HCT116 (cell line): ENCODE measurements around the gene ANKRD60. TPM values are rescaled to one million over a fixed set of nuclear protein-coding genes. Genes with fewer than 3 reads are reported as not detected.

Experiments
- ATAC-seq: fragments of 200-7000 bp; cut with Tn5 transposase; 2 replicates; pipeline ENCODE4 v1.9.1; 2020; ENCODE audit warnings: mild to moderate bottlenecking, moderate library complexity
- BruUV-seq: library from RNA; stranded (reverse); fragments of 400-500 nt; replicated peaks from 2 replicates; lab custom pipeline; 2021; lab: Mats Ljungman, UMichigan
- CTCF ChIA-PET: fragments of 300-600 bp; sonication (Branson Sonifier 250); formaldehyde crosslinking; loops from one replicate; lab custom pipeline; 2021; ENCODE audit warnings: antibody characterized with exemption; lab: Charles Lee
- POLR2A ChIA-PET: fragments of 300-600, 350-600 bp; sonication (Branson Sonifier 250); formaldehyde crosslinking; loops from one replicate; lab custom pipeline; 2021; ENCODE audit warnings: antibody characterized with exemption; lab: Charles Lee
- RAD21 ChIA-PET, 2 experiments: fragments of 300-600 bp; sonication (Branson Sonifier 250); formaldehyde crosslinking; loops; one replicate each; lab custom pipeline; 2023; ENCODE audit warnings: low total read pairs in 2 of 2; ENCODE audit not compliant: uncharacterized antibody in 2 of 2, unreplicated experiment in 2 of 2, low non-redundant PET in 1 of 2; lab: Charles Lee
- DNase-seq: peaks from one replicate; pipeline ENCODE4 v3.0.0-alpha.2; 2010; ENCODE audit warnings: low read depth, low spot score
- H2AFZ ChIP-seq: fragments of 200-600 bp; shearing (Covaris generic), sonication (generic); 2 replicates; pipeline ENCODE4 v1.6.1; 2017; ENCODE audit warnings: low read depth, mixed run types, mixed read lengths, antibody characterized with exemption, low read length; ENCODE audit not compliant: poor library complexity, severe bottlenecking
- H3K27ac ChIP-seq: 2 replicates; pipeline ENCODE4 v1.5.1; 2012; ENCODE audit warnings: low read depth, low read length
- H3K27me3 ChIP-seq: fragments of 200-600 bp; sonication (generic); 2 replicates; pipeline ENCODE4 v1.6.1; 2016; ENCODE audit warnings: mixed run types, low read length, mixed read lengths; ENCODE audit not compliant: insufficient read depth
- H3K36me3 ChIP-seq, 2 experiments: fragments of 200-500 bp in 1 of 2; fragments of 200-600 bp in 1 of 2; sonication (Bioruptor generic) in 1 of 2; sonication (generic) in 1 of 2; 2 replicates each; pipeline versions ENCODE4 v1.5.1 to v1.6.1; 2014 to 2016; ENCODE audit warnings: low read length in 2 of 2, inconsistent platforms in 1 of 2, mixed read lengths in 1 of 2, mixed run types in 1 of 2; ENCODE audit not compliant: insufficient read depth in 2 of 2, control insufficient read depth in 1 of 2
- H3K4me1 ChIP-seq, 2 experiments: fragments of 200-600 bp in 1 of 2; sonication (generic) in 1 of 2; 2 replicates each; pipeline versions ENCODE4 v1.5.1 to v1.6.1; 2012 to 2017; ENCODE audit warnings: low read length in 2 of 2, inconsistent platforms in 1 of 2, mild to moderate bottlenecking in 1 of 2, mixed read lengths in 1 of 2, mixed run types in 1 of 2, moderate library complexity in 1 of 2; ENCODE audit not compliant: insufficient read depth in 2 of 2, control insufficient read depth in 1 of 2
- H3K4me2 ChIP-seq: fragments of 200-600 bp; sonication (generic); 2 replicates; pipeline ENCODE4 v1.6.1; 2017; ENCODE audit warnings: mixed run types, low read length, mixed read lengths
- H3K4me3 ChIP-seq, 2 experiments: fragments of 200-600 bp in 1 of 2; sonication (generic) in 1 of 2; replicated peaks in 1 of 2; 2 replicates each; pipeline ENCODE4 v1.5.1; 2011 to 2016; ENCODE audit warnings: low read length in 2 of 2, control low read depth in 1 of 2, low read depth in 1 of 2, mild to moderate bottlenecking in 1 of 2, mixed read lengths in 1 of 2, mixed run types in 1 of 2
- H3K79me2 ChIP-seq: fragments of 200-600 bp; sonication (generic); 2 replicates; pipeline ENCODE4 v1.6.1; 2017; ENCODE audit warnings: mild to moderate bottlenecking, mixed run types, low read length, moderate library complexity, mixed read lengths; ENCODE audit not compliant: insufficient read depth
- H3K9ac ChIP-seq: fragments of 200-600 bp; sonication (generic); 2 replicates; pipeline ENCODE4 v1.6.1; 2016; ENCODE audit warnings: low read length, mixed read lengths
- H3K9me2 ChIP-seq: fragments of 200-600 bp; sonication (generic), shearing (Covaris generic); 2 replicates; pipeline ENCODE4 v1.6.1; 2017; ENCODE audit warnings: mixed run types, mild to moderate bottlenecking, moderate library complexity; ENCODE audit not compliant: insufficient read depth
- H3K9me3 ChIP-seq, 2 experiments: fragments of 200-500 bp in 1 of 2; fragments of 200-600 bp in 1 of 2; sonication (Bioruptor generic) in 1 of 2; sonication (generic) in 1 of 2; 2 replicates each; pipeline ENCODE4 v1.6.1; 2014 to 2017; ENCODE audit warnings: low read length in 2 of 2, mixed read lengths in 2 of 2, inconsistent platforms in 1 of 2, low read depth in 1 of 2, mild to moderate bottlenecking in 1 of 2, mixed run types in 1 of 2, moderate library complexity in 1 of 2; ENCODE audit not compliant: control insufficient read depth in 1 of 2, insufficient read depth in 1 of 2
- H4K20me1 ChIP-seq: fragments of 200-600 bp; sonication (generic), shearing (Covaris generic); 2 replicates; pipeline ENCODE4 v1.6.1; 2017; ENCODE audit warnings: mixed run types, mild to moderate bottlenecking, moderate library complexity; ENCODE audit not compliant: insufficient read depth
- ATF3 ChIP-seq: IDR thresholded peaks from 2 replicates; pipeline ENCODE4 v1.6.1; 2012
- CBX3 ChIP-seq: IDR thresholded peaks from 2 replicates; pipeline ENCODE4 v1.6.1; 2012; ENCODE audit warnings: low read depth
- CEBPB ChIP-seq: IDR thresholded peaks from 2 replicates; pipeline ENCODE4 v1.6.1; 2012; ENCODE audit warnings: low read depth
- ELF1 ChIP-seq: IDR thresholded peaks from 2 replicates; pipeline ENCODE4 v1.6.1; 2012; ENCODE audit warnings: low read depth, borderline replicate concordance
- EZH2 ChIP-seq: fragments of 200-600 bp; sonication (generic); IDR thresholded peaks from 2 replicates; pipeline ENCODE4 v1.6.1; 2017; ENCODE audit warnings: antibody characterized with exemption, mixed run types
- EZH2phosphoT487 ChIP-seq: fragments of 200-600 bp; IDR thresholded peaks from 2 replicates; pipeline ENCODE4 v1.6.1; 2018; ENCODE audit warnings: antibody characterized with exemption, borderline replicate concordance
- FOSL1 ChIP-seq: IDR thresholded peaks from 2 replicates; pipeline ENCODE4 v1.6.1; 2012; ENCODE audit warnings: low read depth
- JUND ChIP-seq: IDR thresholded peaks from 2 replicates; pipeline ENCODE4 v1.6.1; 2012
- POLR2AphosphoS5 ChIP-seq: IDR thresholded peaks from 2 replicates; pipeline ENCODE4 v1.6.1; 2011; ENCODE audit warnings: mild to moderate bottlenecking, low read depth, low read length, moderate library complexity
- RAD21 ChIP-seq: IDR thresholded peaks from 2 replicates; pipeline ENCODE4 v1.6.1; 2012; ENCODE audit warnings: low read depth, mild to moderate bottlenecking
- SP1 ChIP-seq: IDR thresholded peaks from 2 replicates; pipeline ENCODE4 v1.6.1; 2012; ENCODE audit warnings: low read depth
- SRF ChIP-seq: IDR thresholded peaks from 2 replicates; pipeline ENCODE4 v1.6.1; 2012; ENCODE audit warnings: low read depth
- TCF7L2 ChIP-seq: IDR thresholded peaks from 2 replicates; pipeline ENCODE4 v1.7.0; 2011; ENCODE audit warnings: borderline replicate concordance, inconsistent platforms; ENCODE audit not compliant: insufficient read depth, insufficient read length; ENCODE audit errors: extremely low read depth
- YY1 ChIP-seq: IDR thresholded peaks from 2 replicates; pipeline ENCODE4 v1.6.1; 2011; ENCODE audit warnings: low read length, low read depth, moderate library complexity, mild to moderate bottlenecking; ENCODE audit not compliant: insufficient replicate concordance; ENCODE audit errors: extremely low read depth
- ZFX ChIP-seq: fragments of 450-650 bp; IDR thresholded peaks from 2 replicates; pipeline ENCODE4 v1.6.1; 2017
- ZNF274 ChIP-seq: fragments of 200-500 bp; sonication (Bioruptor generic); IDR thresholded peaks from 2 replicates; pipeline ENCODE4 v1.6.1; 2014; ENCODE audit warnings: mild to moderate bottlenecking, low read depth, low read length, inconsistent platforms
- intact Hi-C: fragments of 100-400 bp; cut with micrococcal nuclease; formaldehyde crosslinking; loops from 2 replicates; pipeline ENCODE4 v1.10.0; 2022
- total RNA-seq: library from RNA; stranded (reverse); gene quantifications from one replicate; pipeline ENCODE4 v1.2.1, GENCODE V29; 2021; ENCODE audit not compliant: unreplicated experiment
- TF ChIP-seq, protein P1 (sequence below): IDR thresholded peaks from 2 replicates; pipeline ENCODE4 v1.6.1; 2011; ENCODE audit warnings: mild to moderate bottlenecking, low read length, moderate library complexity; ENCODE audit not compliant: insufficient replicate concordance; ENCODE audit errors: extremely low read depth
- TF ChIP-seq, protein P2 (sequence below): IDR thresholded peaks from 2 replicates; pipeline ENCODE4 v1.6.1; 2012
- TF ChIP-seq, protein P3 (sequence below): IDR thresholded peaks from 2 replicates; pipeline ENCODE4 v1.6.1; 2012; ENCODE audit warnings: low read depth

The ANKRD60 gene
- total RNA-seq, 1 experiment from 2014 or later, result not detected

DNA sequence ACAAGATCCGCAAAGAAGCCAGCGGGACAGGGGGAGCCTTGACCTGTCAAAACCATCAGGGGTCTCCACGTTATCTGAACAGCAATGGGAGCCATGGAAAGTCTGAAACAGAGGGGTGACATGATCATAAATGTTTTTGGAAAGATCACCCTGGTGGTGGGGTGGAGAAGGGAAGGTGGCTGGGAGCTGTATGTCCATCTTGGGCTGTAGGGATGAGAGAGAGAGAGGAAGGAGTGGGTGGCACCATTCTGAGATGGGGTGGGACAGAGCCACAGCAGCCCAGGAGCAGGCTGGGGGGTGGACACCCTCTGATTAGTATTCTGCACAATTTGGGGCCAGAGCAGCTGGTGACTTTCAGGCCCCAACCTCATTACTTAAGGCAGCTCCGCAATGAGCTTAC lies 30.1 kb downstream of the ANKRD60 start:
- no peak for ATAC-seq
- POLR2A ChIA-PET, result no interaction called here

More for the DNA sequence above, 30.1 kb downstream of the ANKRD60 start:
- no TSS peak for BruUV-seq
- H3K79me2 ChIP-seq, result no peaks in the 10 kb centered on the region
- ChIA-PET CTCF (no interaction called here), RAD21 (interaction anchor here in 1 of 2 experiments (0.5 kb wide), 1 partner anchor 1108 kb away, joined by 3 read pairs; no protein-coding TSS in a partner anchor)
- H3K9ac ChIP-seq, result no peak overlapping the region
- H3K27ac ChIP-seq, result no peak overlapping the region
- intact Hi-C loops, result no loop called here
- H3K36me3 ChIP-seq, result no peaks in the 10 kb centered on the region
- no peak overlapping the region for H3K4me3 ChIP-seq
- no peaks in the 10 kb centered on the region for H4K20me1 ChIP-seq
- TF ChIP-seq FOSL1 (no peak), ATF3 (no peak), EZH2 (no peak), TCF7L2 (no peak), SRF (no peak), JUND (no peak), CBX3 (no peak), ZNF274 (no peak), CEBPB (no peak), YY1 (no peak), ZFX (no peak), SP1 (no peak), RAD21 (no peak), ELF1 (no peak), POLR2AphosphoS5 (no peak), EZH2phosphoT487 (no peak)
- TF ChIP-seq, protein P1, sequence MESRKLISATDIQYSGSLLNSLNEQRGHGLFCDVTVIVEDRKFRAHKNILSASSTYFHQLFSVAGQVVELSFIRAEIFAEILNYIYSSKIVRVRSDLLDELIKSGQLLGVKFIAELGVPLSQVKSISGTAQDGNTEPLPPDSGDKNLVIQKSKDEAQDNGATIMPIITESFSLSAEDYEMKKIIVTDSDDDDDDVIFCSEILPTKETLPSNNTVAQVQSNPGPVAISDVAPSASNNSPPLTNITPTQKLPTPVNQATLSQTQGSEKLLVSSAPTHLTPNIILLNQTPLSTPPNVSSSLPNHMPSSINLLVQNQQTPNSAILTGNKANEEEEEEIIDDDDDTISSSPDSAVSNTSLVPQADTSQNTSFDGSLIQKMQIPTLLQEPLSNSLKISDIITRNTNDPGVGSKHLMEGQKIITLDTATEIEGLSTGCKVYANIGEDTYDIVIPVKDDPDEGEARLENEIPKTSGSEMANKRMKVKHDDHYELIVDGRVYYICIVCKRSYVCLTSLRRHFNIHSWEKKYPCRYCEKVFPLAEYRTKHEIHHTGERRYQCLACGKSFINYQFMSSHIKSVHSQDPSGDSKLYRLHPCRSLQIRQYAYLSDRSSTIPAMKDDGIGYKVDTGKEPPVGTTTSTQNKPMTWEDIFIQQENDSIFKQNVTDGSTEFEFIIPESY, result no peak
- TF ChIP-seq, protein P2, sequence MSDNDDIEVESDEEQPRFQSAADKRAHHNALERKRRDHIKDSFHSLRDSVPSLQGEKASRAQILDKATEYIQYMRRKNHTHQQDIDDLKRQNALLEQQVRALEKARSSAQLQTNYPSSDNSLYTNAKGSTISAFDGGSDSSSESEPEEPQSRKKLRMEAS, result no peak
- TF ChIP-seq, protein P3, sequence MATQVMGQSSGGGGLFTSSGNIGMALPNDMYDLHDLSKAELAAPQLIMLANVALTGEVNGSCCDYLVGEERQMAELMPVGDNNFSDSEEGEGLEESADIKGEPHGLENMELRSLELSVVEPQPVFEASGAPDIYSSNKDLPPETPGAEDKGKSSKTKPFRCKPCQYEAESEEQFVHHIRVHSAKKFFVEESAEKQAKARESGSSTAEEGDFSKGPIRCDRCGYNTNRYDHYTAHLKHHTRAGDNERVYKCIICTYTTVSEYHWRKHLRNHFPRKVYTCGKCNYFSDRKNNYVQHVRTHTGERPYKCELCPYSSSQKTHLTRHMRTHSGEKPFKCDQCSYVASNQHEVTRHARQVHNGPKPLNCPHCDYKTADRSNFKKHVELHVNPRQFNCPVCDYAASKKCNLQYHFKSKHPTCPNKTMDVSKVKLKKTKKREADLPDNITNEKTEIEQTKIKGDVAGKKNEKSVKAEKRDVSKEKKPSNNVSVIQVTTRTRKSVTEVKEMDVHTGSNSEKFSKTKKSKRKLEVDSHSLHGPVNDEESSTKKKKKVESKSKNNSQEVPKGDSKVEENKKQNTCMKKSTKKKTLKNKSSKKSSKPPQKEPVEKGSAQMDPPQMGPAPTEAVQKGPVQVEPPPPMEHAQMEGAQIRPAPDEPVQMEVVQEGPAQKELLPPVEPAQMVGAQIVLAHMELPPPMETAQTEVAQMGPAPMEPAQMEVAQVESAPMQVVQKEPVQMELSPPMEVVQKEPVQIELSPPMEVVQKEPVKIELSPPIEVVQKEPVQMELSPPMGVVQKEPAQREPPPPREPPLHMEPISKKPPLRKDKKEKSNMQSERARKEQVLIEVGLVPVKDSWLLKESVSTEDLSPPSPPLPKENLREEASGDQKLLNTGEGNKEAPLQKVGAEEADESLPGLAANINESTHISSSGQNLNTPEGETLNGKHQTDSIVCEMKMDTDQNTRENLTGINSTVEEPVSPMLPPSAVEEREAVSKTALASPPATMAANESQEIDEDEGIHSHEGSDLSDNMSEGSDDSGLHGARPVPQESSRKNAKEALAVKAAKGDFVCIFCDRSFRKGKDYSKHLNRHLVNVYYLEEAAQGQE, result no peak
- H3K4me1 ChIP-seq, result no peaks in the 10 kb centered on the region
- no peak for DNase-seq
- H3K9me3 ChIP-seq, result no peaks in the 10 kb centered on the region
- no peak overlapping the region for H3K4me2 ChIP-seq
- no peak overlapping the region for H2AFZ ChIP-seq
- H3K9me2 ChIP-seq, result no peaks in the 10 kb centered on the region
- peaks cover 11% of the 10 kb centered on the region; the same call in 1 of the 2 replicates for H3K27me3 ChIP-seq
